GM18502 (cell line): Measurements from ENCODE around the gene ITPR2.
A peak's percentile ranks its signal among the peaks of the same experiment; 100 is the strongest.
"Not testable (repeated sequence)": the region's sequence is repeated elsewhere in the genome, so short reads cannot be mapped to it uniquely, and the experiment has no call there.

Source experiments
- ATAC-seq: cut with Tn5 transposase; IDR thresholded peaks from one replicate; pipeline ENCODE4 v1.9.1; 2021; ENCODE audit warnings: mild to moderate bottlenecking; ENCODE audit not compliant: unreplicated experiment, poor library complexity

The ITPR2 gene

GRCh38 chr12:26608706-26609105, 224.3 kb downstream of the ITPR2 start:
- ATAC-seq, result no peak

DNA sequence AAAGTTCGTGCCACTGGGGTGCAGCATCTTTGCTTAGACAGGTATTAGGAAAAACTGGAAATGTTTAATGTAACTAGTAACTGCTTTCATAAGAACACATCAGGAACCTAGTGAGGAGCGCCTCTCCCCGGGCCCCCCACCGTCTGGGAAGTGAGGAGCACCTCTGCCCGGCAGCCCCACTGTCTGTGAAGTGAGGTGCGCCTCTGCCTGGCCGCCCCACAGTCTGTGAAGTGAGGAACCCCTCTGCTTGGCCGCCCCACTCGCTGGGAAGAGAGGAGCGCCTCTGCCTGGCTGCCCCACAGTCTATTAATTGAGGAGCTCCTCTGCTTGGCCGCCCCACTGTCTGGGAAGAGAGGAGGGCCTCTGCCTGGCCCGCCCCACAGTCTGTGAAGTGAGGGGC, 224.7 kb downstream of the ITPR2 start:
- ATAC-seq, result no peak

DNA sequence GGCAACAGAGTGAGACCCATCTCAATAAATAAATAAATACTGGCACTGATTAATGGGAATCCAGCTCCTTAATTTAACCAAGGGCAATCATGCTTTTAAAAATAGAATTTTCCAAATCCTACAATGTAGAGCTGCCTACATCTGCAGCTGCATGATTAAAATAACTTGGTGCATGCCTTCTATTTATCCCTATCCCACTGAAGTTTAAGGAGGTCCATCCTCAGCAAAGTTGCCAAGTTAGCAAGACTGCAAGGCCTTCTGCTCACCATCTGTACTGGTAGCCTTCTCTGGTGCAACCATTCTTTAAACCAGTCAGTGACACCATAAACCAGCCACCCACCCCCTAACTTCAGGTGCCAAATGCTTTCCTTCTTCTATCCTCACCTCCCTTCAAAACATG, 226.1 kb downstream of the ITPR2 start:
- ATAC-seq, result no peak

- ATAC-seq, result not testable (repeated sequence)
Observed at GRCh38 chr12:26604813-26605212, 228.2 kb downstream of the ITPR2 start.

DNA sequence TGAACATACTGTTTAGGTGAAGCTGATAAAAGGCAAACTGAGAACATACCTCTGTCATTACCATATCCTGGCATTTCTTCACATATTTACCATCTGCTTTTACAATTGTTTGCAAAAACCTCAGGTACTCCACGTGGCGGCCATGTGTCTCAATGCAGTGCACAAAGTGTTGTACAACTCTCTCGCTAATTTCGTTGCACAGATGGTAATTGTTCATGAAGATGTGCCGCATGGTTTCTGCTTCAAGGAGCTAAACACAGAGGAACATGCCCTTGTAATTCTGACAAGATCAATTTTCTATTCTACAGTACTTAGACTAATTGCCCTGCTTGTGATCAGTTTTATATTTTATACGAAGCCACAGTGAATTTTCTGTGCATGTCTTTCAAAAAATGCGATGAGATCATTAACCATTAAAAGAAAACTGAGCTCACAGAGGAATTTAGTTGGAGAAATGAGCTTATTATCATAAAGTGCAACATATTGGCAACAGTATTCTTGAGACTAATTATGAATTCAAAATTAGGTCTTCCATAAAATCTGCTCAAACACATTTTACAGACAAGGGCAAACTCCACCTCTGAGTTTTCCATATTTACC, 233.8 kb downstream of the ITPR2 start:
- no peak for ATAC-seq

- ATAC-seq, result no peak
Observed at GRCh38 chr12:26595806-26596205, 237.2 kb downstream of the ITPR2 start.

DNA sequence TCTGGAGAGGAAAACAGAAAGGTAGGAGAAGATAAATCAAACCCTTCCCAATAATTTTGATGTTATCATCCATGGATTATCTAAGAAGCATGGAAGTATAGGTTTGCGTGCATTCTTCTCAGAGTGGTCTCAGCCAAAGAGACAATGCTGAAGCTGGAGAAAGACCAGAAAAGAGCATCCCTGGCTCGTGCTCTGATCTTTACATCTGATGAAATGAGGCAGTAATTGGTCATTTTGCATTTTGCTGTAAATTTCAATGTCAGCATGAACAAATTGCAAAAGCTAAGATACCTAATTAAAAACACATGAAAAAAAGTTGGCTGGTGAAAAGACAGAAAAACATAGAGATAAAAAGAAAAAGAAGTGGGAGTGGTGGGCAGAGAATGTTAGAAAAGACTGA, 252.4 kb downstream of the ITPR2 start:
- no peak for ATAC-seq

DNA sequence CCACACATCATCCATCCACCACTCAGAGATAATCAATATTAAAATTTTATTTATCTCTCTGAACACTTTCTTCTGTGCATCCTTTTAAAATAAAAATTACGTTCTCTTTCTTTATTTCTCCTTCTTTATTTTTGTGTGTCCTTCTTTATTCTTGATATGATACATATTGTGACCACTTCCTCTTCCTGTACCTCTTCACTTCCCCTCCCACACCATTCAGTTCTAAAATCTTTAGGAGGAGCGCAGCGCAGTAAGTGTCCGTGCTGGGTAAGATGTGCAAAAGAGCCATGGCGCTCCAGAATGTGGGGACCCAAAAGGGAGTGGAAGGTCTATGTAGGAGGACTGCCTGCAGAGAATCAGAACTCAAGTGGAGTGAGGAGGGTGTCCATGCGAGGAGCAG, 256.7 kb downstream of the ITPR2 start:
- no peak for ATAC-seq

DNA sequence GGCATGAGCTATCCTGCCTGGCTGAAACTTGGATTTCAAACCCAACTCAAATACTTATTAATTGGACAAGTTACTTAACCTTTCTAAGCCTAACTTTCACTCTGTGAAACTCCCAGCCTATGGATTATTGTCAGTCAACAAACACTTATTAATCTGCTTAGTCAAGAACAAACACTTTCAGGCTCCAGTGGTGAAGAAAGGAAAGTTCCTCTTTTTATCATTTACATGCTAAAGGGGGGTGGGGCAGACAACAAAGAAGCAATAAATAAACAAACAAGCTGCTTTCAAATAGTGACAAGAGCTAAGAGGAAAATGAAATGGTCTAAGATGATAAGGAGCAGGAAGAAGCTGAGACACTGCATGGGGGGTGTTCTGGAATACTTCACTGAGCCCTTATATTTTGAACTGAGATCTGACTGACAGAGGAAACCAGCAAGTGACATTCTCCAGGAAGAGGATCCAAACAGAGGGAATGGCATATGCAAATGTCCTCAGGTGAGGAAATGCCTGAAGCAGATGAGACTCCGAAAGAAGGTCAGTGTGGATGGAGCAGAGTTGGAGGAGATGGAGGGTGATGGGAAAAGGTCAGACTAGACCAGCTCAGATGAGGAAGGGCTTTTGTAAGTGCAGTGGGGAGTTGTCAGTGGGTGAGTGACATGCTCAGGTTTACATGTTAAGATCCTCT, 259.6 kb downstream of the ITPR2 start:
- ATAC-seq, result no peak

GRCh38 chr12:26572137-26572536, 260.9 kb downstream of the ITPR2 start:
- ATAC-seq, result no peak

- ATAC-seq, result no peak
Observed at GRCh38 chr12:26571560-26571959, 261.4 kb downstream of the ITPR2 start.

- no peak for ATAC-seq
Observed at GRCh38 chr12:26567126-26567525, 265.9 kb downstream of the ITPR2 start.

DNA sequence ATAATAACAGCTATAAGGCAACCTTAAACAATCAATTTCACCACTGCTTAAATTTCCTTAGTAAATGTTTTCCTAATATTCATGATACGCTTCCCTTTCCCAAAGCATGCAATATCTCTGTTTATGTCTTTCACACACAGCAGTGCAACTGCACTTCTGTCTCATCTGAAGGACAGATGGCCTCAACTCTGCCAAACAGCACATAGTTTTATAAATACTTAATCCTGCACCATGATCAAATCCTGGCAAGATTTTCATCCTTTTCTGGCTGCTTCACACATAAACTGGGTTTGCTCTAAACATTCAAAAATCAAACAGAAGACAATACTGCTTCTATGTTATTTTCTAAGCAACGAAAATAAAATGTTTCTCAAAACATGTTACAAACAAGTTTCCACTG, 266.3 kb downstream of the ITPR2 start:
- no peak for ATAC-seq

DNA sequence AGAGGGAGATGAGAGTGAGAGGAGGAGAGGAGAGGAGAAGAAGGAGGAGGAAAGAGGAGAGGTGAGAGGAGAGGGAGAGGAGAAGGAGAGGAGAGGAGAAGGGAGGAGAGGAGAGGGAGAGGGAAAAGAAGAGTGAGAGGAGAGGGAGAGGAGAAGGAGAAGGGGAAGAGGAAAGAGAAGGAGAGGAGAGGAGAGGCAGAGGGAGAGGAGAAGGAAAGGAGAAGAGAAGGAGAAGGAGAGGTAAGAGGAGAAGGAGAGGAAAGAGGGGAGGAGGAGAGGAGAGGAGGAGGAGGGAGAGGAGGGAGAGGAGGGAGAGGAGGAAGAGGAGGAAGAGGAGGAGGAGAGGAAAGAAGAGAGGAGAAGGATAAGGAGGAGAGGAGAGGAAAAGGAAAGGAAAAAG, 266.8 kb downstream of the ITPR2 start:
- no peak for ATAC-seq

- no peak for ATAC-seq
Observed at GRCh38 chr12:26564391-26564790, 268.6 kb downstream of the ITPR2 start.

DNA sequence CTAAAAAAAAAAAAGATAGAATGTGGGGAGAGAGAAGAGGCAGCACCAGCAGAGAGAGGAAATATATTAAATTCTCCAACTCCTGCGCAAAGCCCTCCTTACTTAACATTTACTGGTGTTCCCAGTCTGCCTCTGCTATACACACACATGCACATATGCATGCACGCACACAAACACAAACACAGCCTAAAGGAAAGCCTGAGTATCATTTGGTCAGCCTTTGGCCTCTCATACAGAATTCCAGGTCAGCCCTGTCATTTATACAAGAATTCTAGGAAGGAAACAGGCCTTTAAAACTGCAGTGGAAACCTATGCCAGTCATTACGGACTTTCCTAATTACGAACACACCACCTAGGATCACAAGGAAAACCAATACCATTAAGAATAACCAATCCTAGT, 269.4 kb downstream of the ITPR2 start:
- no peak for ATAC-seq

DNA sequence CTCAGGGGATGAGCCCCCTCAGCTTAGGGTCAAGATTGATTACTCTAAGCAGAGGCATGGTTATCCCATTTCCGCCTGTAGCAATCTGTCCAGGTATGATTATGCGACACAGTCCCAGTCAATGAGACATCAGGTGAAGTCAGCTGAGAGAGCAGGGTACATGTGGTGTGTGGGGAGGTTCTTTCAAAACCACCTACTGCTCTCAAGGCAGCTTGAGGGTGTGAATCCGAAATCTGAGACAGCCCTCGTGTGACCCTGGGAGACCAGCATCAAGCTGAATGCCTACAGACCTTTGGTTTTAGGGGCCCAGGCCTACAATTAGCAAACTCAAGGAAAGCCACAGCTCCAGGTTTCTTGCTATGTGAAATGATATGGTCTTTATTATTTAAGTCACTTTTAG, 275.7 kb downstream of the ITPR2 start:
- ATAC-seq, result no peak

DNA sequence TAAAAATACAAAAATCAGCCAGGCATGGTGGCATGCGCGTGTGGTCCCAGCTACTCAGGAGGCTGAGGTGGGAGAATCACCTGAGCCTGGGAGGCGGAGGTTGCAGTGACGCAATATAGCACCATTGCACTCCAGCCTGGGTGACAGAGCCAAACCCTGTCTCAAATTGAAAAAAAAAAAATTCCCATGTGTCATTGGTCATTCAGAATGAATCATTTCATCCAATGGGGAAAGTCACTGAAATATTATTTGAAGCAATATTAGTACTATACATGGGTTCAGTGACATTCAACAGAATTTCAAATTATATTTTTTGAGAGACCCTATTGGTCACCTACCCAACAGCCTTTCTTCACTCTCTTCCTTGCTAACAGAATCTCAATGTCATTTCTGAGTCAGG, 276.1 kb downstream of the ITPR2 start:
- no peak for ATAC-seq

- no peak for ATAC-seq
Observed at GRCh38 chr12:26555139-26555538, 277.9 kb downstream of the ITPR2 start.

GRCh38 chr12:26554332-26554731, 278.7 kb downstream of the ITPR2 start:
- peak; percentile 65 for ATAC-seq

DNA sequence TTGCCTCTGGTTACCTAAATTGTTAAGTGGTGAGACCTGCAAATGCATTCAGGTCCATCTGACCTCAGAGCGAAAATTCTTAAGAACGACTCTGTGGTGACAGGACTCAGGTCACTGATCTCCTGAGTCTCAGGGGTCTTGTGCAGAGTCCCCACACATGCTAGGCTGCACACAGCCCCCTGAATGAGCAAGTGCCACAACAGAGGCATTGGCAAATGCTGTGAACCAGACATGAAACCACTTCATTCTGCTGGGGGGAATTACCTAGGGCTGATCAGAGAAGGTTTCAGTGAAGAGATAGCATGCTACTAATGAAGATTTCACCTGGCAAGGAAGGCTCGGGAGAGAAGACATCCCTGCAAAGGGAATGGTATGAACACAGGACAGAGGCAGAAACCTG, 281.6 kb downstream of the ITPR2 start:
- no peak for ATAC-seq

GRCh38 chr12:26548227-26548626, 284.8 kb downstream of the ITPR2 start:
- no peak for ATAC-seq
